Frontal cortex (tissue), 4 donors: ENCODE results near the gene CCDC8. TPM values are rescaled to one million over a fixed set of nuclear protein-coding genes. Genes with fewer than 3 reads are reported as not detected.

ENCODE experiments used
- DNase-seq, 2 donors: peaks; one replicate each; pipeline ENCODE4 v3.0.0; 2012; ENCODE audit warnings: low spot score in 2 of 2
- FAIRE-seq: peaks from 2 replicates; lab custom pipeline; 2012; peaks lifted over from hg19 to GRCh38; lab: Jason Lieb, UNC
- total RNA-seq: library from RNA; depleted of rRNA; stranded (reverse); fragments of >200 nt; gene quantifications from one replicate; pipeline ENCODE4 v1.2.3, GENCODE V29; 2014
- donor health status: control.
- donor health status: control.
- donor health status: control.

The CCDC8 gene
- total RNA-seq, 1 donor from 2014 or later, result 2.4 TPM

- DNase-seq (no peak), FAIRE-seq (no peak)
Observed at GRCh38 chr19:46368116-46368515, 45.2 kb downstream of the CCDC8 start.

GRCh38 chr19:46367426-46367825 is 45.9 kb downstream of the CCDC8 start:
- no peak for DNase-seq
- no peak for FAIRE-seq

- no peak for FAIRE-seq
- no peak for DNase-seq
Observed at GRCh38 chr19:46366620-46367292, 46.6 kb downstream of the CCDC8 start.

- no peak for DNase-seq
Observed at GRCh38 chr19:46365561-46365960, 47.8 kb downstream of the CCDC8 start.

GRCh38 chr19:46364359-46364758 is 49.0 kb downstream of the CCDC8 start:
- FAIRE-seq (no peak), DNase-seq (no peak)

More at GRCh38 chr19:46365561-46365960, 47.8 kb downstream of the CCDC8 start:
- FAIRE-seq, result no peak

GRCh38 chr19:46361915-46362314 is 51.4 kb downstream of the CCDC8 start:
- no peak for FAIRE-seq
- DNase-seq, result no peak

Other genes starting within 250 kb of the CCDC8 start
- not detected for gene IGFL1, start 183.8 kb downstream of the CCDC8 start, total RNA-seq
- gene HIF3A, start 116.5 kb downstream of the CCDC8 start, total RNA-seq, result 3.3 TPM
- gene PPP5C, start 66.5 kb downstream of the CCDC8 start, total RNA-seq, result 67.3 TPM
- 31.8 TPM for gene PNMA8C, start 15.4 kb upstream of the CCDC8 start, total RNA-seq
- gene PNMA8A, start 58.0 kb upstream of the CCDC8 start, total RNA-seq, result 68.1 TPM
- gene PNMA8B, start 82.3 kb upstream of the CCDC8 start, total RNA-seq, result 17.1 TPM
- 211 TPM for gene CALM3, start 187.8 kb upstream of the CCDC8 start, total RNA-seq
- gene PTGIR, start 211.5 kb upstream of the CCDC8 start, total RNA-seq, result not detected
- gene GNG8, start 222.6 kb upstream of the CCDC8 start, total RNA-seq, result not detected
- 17.5 TPM for gene DACT3, start 247.6 kb upstream of the CCDC8 start, total RNA-seq